Activated naive CD8-positive, alpha-beta T cell (primary cell): Measurements from ENCODE around the gene ARHGEF17.
A peak's percentile ranks its signal among the peaks of the same experiment; 100 is the strongest.

Source experiments
- H3K27ac Mint-ChIP-seq: one replicate; pipeline ENCODE4 v1.8.0; 2021; ENCODE audit warnings: mixed read lengths
- H3K27me3 Mint-ChIP-seq: one replicate; pipeline ENCODE4 v1.8.0; 2021; ENCODE audit warnings: mixed read lengths
- H3K36me3 Mint-ChIP-seq: one replicate; pipeline ENCODE4 v1.8.0; 2021; ENCODE audit warnings: mixed read lengths
- H3K4me1 Mint-ChIP-seq: one replicate; pipeline ENCODE4 v1.8.0; 2021; ENCODE audit warnings: low read depth, mixed read lengths
- H3K4me3 Mint-ChIP-seq: one replicate; pipeline ENCODE4 v1.8.0; 2021; ENCODE audit warnings: mild to moderate bottlenecking, mixed read lengths
- H3K9me3 Mint-ChIP-seq: one replicate; pipeline ENCODE4 v1.8.0; 2021; ENCODE audit warnings: low read depth, mixed read lengths

Gene ARHGEF17

GRCh38 chr11:73294604-73295003 is 13.5 kb upstream of the ARHGEF17 start:
- Mint-ChIP-seq H3K4me1 (peaks cover 2% of the 10 kb centered on the region), H3K9me3 (no peaks in the 10 kb centered on the region), H3K36me3 (no peaks in the 10 kb centered on the region), H3K4me3 (no peak overlapping the region), H3K27me3 (peaks cover 1% of the 10 kb centered on the region), H3K27ac (no peak overlapping the region)

DNA sequence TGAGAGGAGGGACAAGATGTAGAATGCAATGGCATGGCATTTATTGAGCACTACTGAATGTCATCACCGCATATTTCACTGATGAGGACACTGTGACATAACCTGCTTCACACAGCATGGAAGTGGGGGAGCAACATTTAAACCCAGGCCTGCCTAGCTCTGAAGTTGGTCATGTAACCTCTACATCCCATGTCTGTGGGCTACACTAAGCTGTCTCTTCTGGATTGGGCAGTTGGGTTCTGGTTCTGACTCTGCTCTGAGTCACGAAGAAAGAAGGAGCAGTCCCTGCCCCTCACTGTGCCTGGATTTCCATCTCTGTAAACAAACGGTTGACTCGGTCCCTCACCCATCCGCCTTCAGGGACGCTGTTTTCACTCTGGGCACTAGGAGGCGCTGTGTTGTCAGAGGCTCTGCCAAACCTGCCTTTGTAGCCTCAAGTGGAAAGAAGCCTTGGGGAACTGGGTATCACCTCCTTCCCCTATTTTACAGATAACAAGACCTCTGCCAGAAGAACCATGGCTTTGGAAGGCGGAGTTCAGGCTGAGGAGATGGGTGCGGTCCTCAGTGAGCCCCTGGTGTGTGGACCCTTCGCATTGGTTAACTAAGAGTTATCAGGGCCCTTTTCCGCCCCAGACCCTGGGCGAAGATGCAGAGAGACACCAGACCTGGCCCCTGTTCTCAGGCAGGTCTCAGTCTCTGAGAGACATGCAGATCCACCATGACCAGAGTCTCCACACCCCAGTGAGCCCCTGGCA is 12.7 kb upstream of the ARHGEF17 start:
- no peak overlapping the region for H3K4me3 Mint-ChIP-seq

GRCh38 chr11:73295996-73296318 is 12.1 kb upstream of the ARHGEF17 start:
- H3K4me1 Mint-ChIP-seq = peaks cover 2% of the 10 kb centered on the region
- no peak overlapping the region for H3K27ac Mint-ChIP-seq
- H3K4me3 Mint-ChIP-seq = no peak overlapping the region

More for the DNA sequence above, 12.7 kb upstream of the ARHGEF17 start:
- Mint-ChIP-seq H3K9me3 (no peaks in the 10 kb centered on the region), H3K27me3 (peaks cover 1% of the 10 kb centered on the region), H3K4me1 (peaks cover 2% of the 10 kb centered on the region), H3K27ac (no peak overlapping the region), H3K36me3 (no peaks in the 10 kb centered on the region)

GRCh38 chr11:73296501-73297230 is 11.4 kb upstream of the ARHGEF17 start:
- peaks cover 1% of the 10 kb centered on the region for H3K27me3 Mint-ChIP-seq
- H3K9me3 Mint-ChIP-seq = no peaks in the 10 kb centered on the region
- H3K36me3 Mint-ChIP-seq = no peaks in the 10 kb centered on the region
- no peak overlapping the region for H3K4me3 Mint-ChIP-seq
- peaks cover 2% of the 10 kb centered on the region for H3K4me1 Mint-ChIP-seq
- no peak overlapping the region for H3K27ac Mint-ChIP-seq

More at GRCh38 chr11:73295996-73296318, 12.1 kb upstream of the ARHGEF17 start:
- Mint-ChIP-seq H3K9me3 (no peaks in the 10 kb centered on the region), H3K27me3 (peaks cover 1% of the 10 kb centered on the region), H3K36me3 (no peaks in the 10 kb centered on the region)

GRCh38 chr11:73297231-73297590 is 10.9 kb upstream of the ARHGEF17 start:
- H3K36me3 Mint-ChIP-seq = no peaks in the 10 kb centered on the region
- no peaks in the 10 kb centered on the region for H3K9me3 Mint-ChIP-seq
- peaks cover 1% of the 10 kb centered on the region for H3K27me3 Mint-ChIP-seq
- no peak overlapping the region for H3K4me3 Mint-ChIP-seq
- H3K27ac Mint-ChIP-seq = no peak overlapping the region
- peaks cover 2% of the 10 kb centered on the region for H3K4me1 Mint-ChIP-seq

GRCh38 chr11:73297702-73298101 is 10.4 kb upstream of the ARHGEF17 start:
- Mint-ChIP-seq H3K4me3 (no peak overlapping the region), H3K27ac (no peak overlapping the region), H3K9me3 (no peaks in the 10 kb centered on the region), H3K4me1 (peaks cover 2% of the 10 kb centered on the region), H3K27me3 (peaks cover 1% of the 10 kb centered on the region), H3K36me3 (no peaks in the 10 kb centered on the region)

GRCh38 chr11:73298233-73298632 is 9.8 kb upstream of the ARHGEF17 start:
- Mint-ChIP-seq H3K9me3 (no peaks in the 10 kb centered on the region), H3K36me3 (no peaks in the 10 kb centered on the region), H3K27me3 (peaks cover 3% of the 10 kb centered on the region), H3K4me3 (no peak overlapping the region), H3K27ac (no peak overlapping the region), H3K4me1 (peaks cover 2% of the 10 kb centered on the region)

DNA sequence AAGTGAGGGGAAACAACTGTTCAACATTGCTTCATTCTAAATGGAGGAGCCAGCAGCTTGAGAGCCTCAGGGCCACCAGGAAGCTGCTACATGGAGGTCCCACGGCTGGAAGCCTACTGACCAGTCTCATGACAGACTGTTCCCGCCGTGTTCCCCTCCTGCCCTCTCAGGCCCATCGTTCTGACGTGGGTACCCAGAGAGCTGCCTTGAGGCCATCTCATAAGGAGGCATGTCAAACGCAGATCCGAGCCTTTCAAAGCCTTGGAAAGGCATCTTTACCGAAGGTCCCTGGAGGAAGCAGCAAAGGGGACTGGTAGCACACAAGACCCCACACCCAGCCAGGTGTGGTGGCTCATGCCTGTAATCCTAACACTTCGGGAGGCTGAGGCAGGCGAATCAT is 8.3 kb upstream of the ARHGEF17 start:
- Mint-ChIP-seq H3K4me1 (peaks cover 2% of the 10 kb centered on the region), H3K27me3 (peaks cover 7% of the 10 kb centered on the region), H3K9me3 (no peaks in the 10 kb centered on the region), H3K27ac (no peak overlapping the region), H3K36me3 (no peaks in the 10 kb centered on the region), H3K4me3 (no peak overlapping the region)

GRCh38 chr11:73306069-73306841 is 1.8 kb upstream of the ARHGEF17 start:
- Mint-ChIP-seq H3K9me3 (no peaks in the 10 kb centered on the region), H3K27me3 (peaks cover 10% of the 10 kb centered on the region), H3K4me3 (peak overlapping the region; percentile 93), H3K4me1 (peaks cover 10% of the 10 kb centered on the region), H3K36me3 (no peaks in the 10 kb centered on the region), H3K27ac (no peak overlapping the region)

DNA sequence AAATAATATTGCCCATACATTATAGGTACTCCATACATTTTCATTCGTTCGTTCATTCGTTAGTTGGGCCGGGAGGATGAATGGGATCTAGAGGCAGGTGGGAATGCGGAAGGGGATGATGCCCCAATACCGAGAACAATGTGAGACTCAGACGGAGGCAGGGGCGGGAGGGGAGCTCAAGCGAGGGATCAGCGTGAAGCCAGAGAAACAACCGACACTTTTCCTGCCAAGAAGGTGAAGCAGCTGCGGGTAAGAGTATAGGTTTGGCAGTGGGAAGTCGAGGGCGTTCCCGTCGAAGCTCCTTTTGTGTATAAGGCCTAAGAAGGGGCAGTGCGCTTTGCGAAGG is 1.1 kb upstream of the ARHGEF17 start:
- Mint-ChIP-seq H3K9me3 (no peaks in the 10 kb centered on the region), H3K27ac (peak overlapping the region; percentile 5), H3K4me1 (peaks cover 10% of the 10 kb centered on the region), H3K27me3 (peaks cover 10% of the 10 kb centered on the region), H3K36me3 (no peaks in the 10 kb centered on the region), H3K4me3 (peak overlapping the region; percentile 93)

- no peak overlapping the region for H3K27ac Mint-ChIP-seq
These were observed 613 bp upstream of the ARHGEF17 start for GRCh38 chr11:73307323-73308002.

GRCh38 chr11:73308961-73309919 is 1.2 kb downstream of the ARHGEF17 start:
- no peak overlapping the region for H3K4me3 Mint-ChIP-seq

More at GRCh38 chr11:73307323-73308002, 613 bp upstream of the ARHGEF17 start:
- Mint-ChIP-seq H3K4me3 (peak overlapping the region; percentile 93), H3K9me3 (no peaks in the 10 kb centered on the region), H3K27me3 (peaks cover 10% of the 10 kb centered on the region), H3K4me1 (peaks cover 10% of the 10 kb centered on the region), H3K36me3 (no peaks in the 10 kb centered on the region)

DNA sequence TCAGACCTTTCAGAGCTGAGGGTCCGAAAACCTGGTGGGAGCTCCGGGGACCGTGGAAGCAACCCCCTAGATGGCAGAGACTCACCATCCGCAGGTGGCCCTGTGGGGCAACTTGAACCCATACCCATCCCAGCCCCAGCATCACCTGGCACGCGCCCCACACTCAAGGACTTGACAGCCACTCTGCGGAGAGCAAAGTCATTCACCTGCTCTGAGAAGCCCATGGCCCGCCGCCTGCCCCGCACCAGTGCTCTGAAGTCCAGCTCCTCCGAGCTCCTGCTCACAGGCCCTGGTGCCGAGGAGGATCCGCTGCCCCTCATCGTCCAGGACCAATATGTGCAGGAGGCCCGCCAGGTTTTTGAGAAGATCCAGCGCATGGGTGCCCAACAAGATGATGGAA is 2.0 kb downstream of the ARHGEF17 start:
- Mint-ChIP-seq H3K27ac (no peak overlapping the region), H3K4me1 (peaks cover 11% of the 10 kb centered on the region), H3K36me3 (no peaks in the 10 kb centered on the region), H3K9me3 (no peaks in the 10 kb centered on the region), H3K4me3 (peak overlapping the region; percentile 20), H3K27me3 (peaks cover 4% of the 10 kb centered on the region)

More at GRCh38 chr11:73308961-73309919, 1.2 kb downstream of the ARHGEF17 start:
- Mint-ChIP-seq H3K27ac (no peak overlapping the region), H3K36me3 (no peaks in the 10 kb centered on the region), H3K9me3 (no peaks in the 10 kb centered on the region), H3K27me3 (peaks cover 7% of the 10 kb centered on the region), H3K4me1 (peaks cover 11% of the 10 kb centered on the region)
